Astrocyte (in vitro differentiated cells and primary cell): ENCODE results near the gene SLC4A9. TPM values are rescaled to one million over a fixed set of nuclear protein-coding genes. Genes with fewer than 3 reads are reported as not detected.
"Not testable (repeated sequence)": the region's sequence is repeated elsewhere in the genome, so short reads cannot be mapped to it uniquely, and the experiment has no call there.

Source experiments
- DNase-seq: peaks from one replicate; pipeline ENCODE4 v3.0.0-alpha.2; 2010; ENCODE audit warnings: low read depth
- FAIRE-seq: peaks from 2 replicates; lab custom pipeline; 2011; peaks lifted over from hg19 to GRCh38; lab: Jason Lieb, UNC
- H2AFZ ChIP-seq: 2 replicates; pipeline ENCODE4 v1.6.0; 2012; ENCODE audit warnings: low read depth, low read length, inconsistent platforms
- H3K27ac ChIP-seq: 2 replicates; pipeline ENCODE4 v1.5.1; 2011; ENCODE audit warnings: low read depth, low read length, inconsistent platforms
- H3K27me3 ChIP-seq: 2 replicates; pipeline ENCODE4 v1.6.0; 2011; ENCODE audit warnings: low read length, inconsistent platforms; ENCODE audit not compliant: insufficient read depth
- H3K36me3 ChIP-seq: 2 replicates; pipeline ENCODE4 v1.5.1; 2011; ENCODE audit warnings: low read length, inconsistent platforms; ENCODE audit not compliant: insufficient read depth
- H3K4me1 ChIP-seq: 2 replicates; pipeline ENCODE4 v1.5.1; 2011; ENCODE audit warnings: low read length, inconsistent platforms; ENCODE audit not compliant: insufficient read depth
- H3K4me2 ChIP-seq: 2 replicates; pipeline ENCODE4 v1.6.0; 2012; ENCODE audit warnings: low read length, inconsistent platforms
- H3K4me3 ChIP-seq: 2 replicates; pipeline ENCODE4 v1.5.1; 2011; ENCODE audit warnings: low read depth, mild to moderate bottlenecking, low read length, inconsistent platforms; ENCODE audit not compliant: insufficient read depth
- H3K79me2 ChIP-seq: 2 replicates; pipeline ENCODE4 v1.6.0; 2012; ENCODE audit warnings: mild to moderate bottlenecking, low read length, inconsistent platforms; ENCODE audit not compliant: insufficient read depth
- H3K9ac ChIP-seq: 2 replicates; pipeline ENCODE4 v1.6.0; 2012; ENCODE audit warnings: mild to moderate bottlenecking, low read length, inconsistent platforms
- H3K9me3 ChIP-seq: 2 replicates; pipeline ENCODE4 v1.5.1; 2012; ENCODE audit warnings: low read depth, mild to moderate bottlenecking, low read length, inconsistent platforms; ENCODE audit not compliant: insufficient read depth
- H4K20me1 ChIP-seq: 2 replicates; pipeline ENCODE4 v1.6.0; 2012; ENCODE audit warnings: low read length, inconsistent platforms; ENCODE audit not compliant: insufficient read depth
- H3K27ac Mint-ChIP-seq: one replicate; pipeline ENCODE4 v1.8.0; 2021; ENCODE audit warnings: mild to moderate bottlenecking, mixed read lengths; ENCODE audit not compliant: unreplicated experiment
- H3K27me3 Mint-ChIP-seq: one replicate; pipeline ENCODE4 v1.8.0; 2021; ENCODE audit warnings: low read depth, mixed read lengths; ENCODE audit not compliant: unreplicated experiment
- H3K36me3 Mint-ChIP-seq: one replicate; pipeline ENCODE4 v1.8.0; 2021; ENCODE audit warnings: low read depth, mixed read lengths; ENCODE audit not compliant: unreplicated experiment
- H3K4me1 Mint-ChIP-seq: one replicate; pipeline ENCODE4 v1.8.0; 2021; ENCODE audit warnings: low read depth, mixed read lengths; ENCODE audit not compliant: unreplicated experiment
- H3K4me3 Mint-ChIP-seq: one replicate; pipeline ENCODE4 v1.8.0; 2021; ENCODE audit warnings: mild to moderate bottlenecking, moderate library complexity, mixed read lengths; ENCODE audit not compliant: unreplicated experiment
- H3K9me3 Mint-ChIP-seq: one replicate; pipeline ENCODE4 v1.8.0; 2021; ENCODE audit warnings: mild to moderate bottlenecking, mixed read lengths; ENCODE audit not compliant: unreplicated experiment
- CTCF ChIP-seq: IDR thresholded peaks from 2 replicates; pipeline ENCODE4 v1.5.1; 2011; ENCODE audit warnings: low read depth, mild to moderate bottlenecking, inconsistent platforms, low read length, moderate library complexity; ENCODE audit not compliant: insufficient read depth
- EZH2 ChIP-seq: IDR thresholded peaks from 2 replicates; pipeline ENCODE4 v1.6.1; 2012; ENCODE audit warnings: mild to moderate bottlenecking, low read length, inconsistent platforms; ENCODE audit not compliant: insufficient read depth
- total RNA-seq: library from RNA; stranded (reverse); gene quantifications from 2 replicates; pipeline ENCODE4 v1.2.1, GENCODE V29; 2021

SLC4A9 gene
- total RNA-seq, 1 donor from 2014 or later, result 0.25 TPM

GRCh38 chr5:140342896-140343295, 17.1 kb upstream of the SLC4A9 start:
- Mint-ChIP-seq H3K27me3 (no peaks in the 10 kb centered on the region), H3K27ac (no peak overlapping the region), H3K9me3 (no peaks in the 10 kb centered on the region), H3K36me3 (peaks cover 30% of the 10 kb centered on the region), H3K4me1 (peaks cover 48% of the 10 kb centered on the region), H3K4me3 (peak overlapping the region; percentile 97)
- Histone ChIP-seq H3K36me3 (peaks cover 27% of the 10 kb centered on the region), H3K9me3 (no peaks in the 10 kb centered on the region), H3K4me2 (peak overlapping the region; percentile 63), H2AFZ (no peak overlapping the region), H3K4me3 (peak overlapping the region; percentile 16), H3K27me3 (no peaks in the 10 kb centered on the region), H4K20me1 (peaks cover 65% of the 10 kb centered on the region), H3K9ac (peak overlapping the region; percentile 31), H3K4me1 (peaks cover 48% of the 10 kb centered on the region), H3K79me2 (peaks cover 77% of the 10 kb centered on the region), H3K27ac (no peak overlapping the region)
- no peak for TF ChIP-seq EZH2
- TF ChIP-seq CTCF, result no peak
- no peak for DNase-seq
- no peak for FAIRE-seq

DNA sequence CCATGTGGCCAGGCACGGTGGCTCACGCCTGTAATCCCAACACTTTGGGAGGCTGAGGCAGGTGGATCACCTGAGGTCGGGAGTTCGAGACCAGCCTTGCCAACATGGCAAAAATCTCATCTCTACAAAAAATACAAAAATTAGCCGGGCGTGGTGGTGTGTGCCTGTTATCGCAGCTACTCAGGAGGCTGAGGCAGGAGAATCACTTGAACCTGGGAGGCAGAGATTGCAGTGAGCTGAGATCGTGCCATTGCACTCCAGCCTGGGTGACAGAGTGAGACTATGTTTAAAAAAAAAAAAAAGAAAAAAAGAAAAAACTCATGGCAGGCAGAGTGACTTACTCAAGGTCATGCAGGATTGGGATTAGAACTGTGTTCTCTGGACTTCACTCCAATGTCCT, 16.1 kb upstream of the SLC4A9 start:
- not testable (repeated sequence) for H3K27ac ChIP-seq, H3K27me3 ChIP-seq, H3K9me3 ChIP-seq, H3K9me3 Mint-ChIP-seq, H2AFZ ChIP-seq, FAIRE-seq, DNase-seq, H3K27me3 Mint-ChIP-seq
- Histone ChIP-seq H4K20me1 (peaks cover 58% of the 10 kb centered on the region), H3K4me3 (peak overlapping the region; percentile 89), H3K79me2 (peaks cover 68% of the 10 kb centered on the region), H3K36me3 (peaks cover 23% of the 10 kb centered on the region), H3K4me1 (peaks cover 39% of the 10 kb centered on the region), H3K4me2 (peak overlapping the region; percentile 98), H3K9ac (peak overlapping the region; percentile 96)
- H3K27ac Mint-ChIP-seq, result peak overlapping the region; percentile 70
- H3K4me1 Mint-ChIP-seq, result peaks cover 39% of the 10 kb centered on the region
- peaks cover 27% of the 10 kb centered on the region for H3K36me3 Mint-ChIP-seq
- H3K4me3 Mint-ChIP-seq, result peak overlapping the region; percentile 97

GRCh38 chr5:140344683-140345423, 15.1 kb upstream of the SLC4A9 start:
- Histone ChIP-seq H2AFZ (no peak overlapping the region), H3K4me3 (peak overlapping the region; percentile 89), H3K36me3 (peaks cover 23% of the 10 kb centered on the region), H3K9ac (peak overlapping the region; percentile 96), H3K79me2 (peaks cover 60% of the 10 kb centered on the region), H3K9me3 (no peaks in the 10 kb centered on the region), H3K4me2 (peak overlapping the region; percentile 98), H3K4me1 (peaks cover 39% of the 10 kb centered on the region), H3K27ac (peak overlapping the region; percentile 73), H3K27me3 (no peaks in the 10 kb centered on the region), H4K20me1 (peaks cover 51% of the 10 kb centered on the region)
- DNase-seq (peak; percentile 48), FAIRE-seq (no peak)
- Mint-ChIP-seq H3K4me1 (peaks cover 33% of the 10 kb centered on the region), H3K36me3 (peaks cover 26% of the 10 kb centered on the region), H3K4me3 (peak overlapping the region; percentile 97), H3K27ac (peak overlapping the region; percentile 72), H3K27me3 (no peaks in the 10 kb centered on the region), H3K9me3 (no peaks in the 10 kb centered on the region)
- TF ChIP-seq EZH2, result no peak
- TF ChIP-seq CTCF, result no peak
